Central memory CD8-positive, alpha-beta T cell (primary cell): Measurements from ENCODE around the gene ASAH2B.

Experiments
- ATAC-seq: fragments of 150-1000 bp; cut with Tn5 transposase; replicated peaks from 2 replicates; pipeline ENCODE4 v1.10.0; 2022; ENCODE audit warnings: mild to moderate bottlenecking, moderate FRiP score, moderate number of reproducible peaks; ENCODE audit not compliant: poor library complexity, severe bottlenecking; ENCODE audit errors: extremely low read depth
- DNase-seq, 2 donors: peaks; one replicate each; pipeline ENCODE4 v3.0.0; 2021; ENCODE audit warnings: low spot score in 2 of 2
- H3K27ac Mint-ChIP-seq: one replicate; pipeline ENCODE4 v1.8.0; 2022; ENCODE audit warnings: low read depth, mild to moderate bottlenecking, moderate library complexity, mixed read lengths
- H3K27me3 Mint-ChIP-seq: one replicate; pipeline ENCODE4 v1.8.0; 2022; ENCODE audit warnings: mixed read lengths
- H3K36me3 Mint-ChIP-seq: one replicate; pipeline ENCODE4 v1.8.0; 2022; ENCODE audit warnings: mild to moderate bottlenecking, moderate library complexity, mixed read lengths; ENCODE audit not compliant: insufficient read depth
- H3K4me1 Mint-ChIP-seq: one replicate; pipeline ENCODE4 v1.8.0; 2022; ENCODE audit warnings: mixed read lengths
- H3K4me3 Mint-ChIP-seq: one replicate; pipeline ENCODE4 v1.8.0; 2022; ENCODE audit warnings: mild to moderate bottlenecking, moderate library complexity, mixed read lengths
- H3K9me3 Mint-ChIP-seq: one replicate; pipeline ENCODE4 v1.8.0; 2022; ENCODE audit warnings: mixed read lengths

The ASAH2B gene

GRCh38 chr10:50807851-50808776, 68.4 kb downstream of the ASAH2B start:
- DNase-seq = no peak
- ATAC-seq = no peak
- Mint-ChIP-seq H3K36me3 (no peaks in the 10 kb centered on the region), H3K9me3 (no peaks in the 10 kb centered on the region), H3K27me3 (peaks cover 29% of the 10 kb centered on the region), H3K27ac (no peak overlapping the region), H3K4me1 (no peaks in the 10 kb centered on the region), H3K4me3 (no peak overlapping the region)
